ENCODE measurements around the gene ARL3. TPM values are rescaled to one million over a fixed set of nuclear protein-coding genes. Genes with fewer than 3 reads are reported as not detected.

The ARL3 gene
- total RNA-seq, 1 experiment from 2014 or later, result 16.5 TPM

DNA sequence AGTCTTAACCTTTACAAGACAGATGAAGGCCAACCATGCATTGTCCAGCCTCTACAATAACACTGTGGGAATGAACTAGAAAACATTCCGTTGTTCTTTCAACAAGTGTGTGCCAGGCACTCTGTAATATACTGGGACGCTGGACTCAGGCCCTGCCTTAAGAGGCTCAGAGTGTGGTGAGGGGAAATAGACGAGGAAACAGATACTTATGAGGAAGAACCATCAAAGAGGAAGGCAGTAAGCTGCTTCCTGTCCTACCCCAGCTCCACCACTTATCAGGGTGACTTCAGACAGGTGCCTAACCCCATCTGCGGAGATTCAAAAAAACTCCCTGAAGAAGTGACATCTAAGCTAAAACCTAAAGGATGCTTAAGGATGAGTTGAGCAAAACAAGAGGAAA, 78.8 kb downstream of the ARL3 start:
- no peak overlapping the region for H3K18ac ChIP-seq (ENCODE audit: insufficient read length, low read depth, low read length)
- peaks cover 0 to 2% of the 10 kb centered on the region in 2 experiments; a peak in 1 of 5 replicates for H3K9me3 Mint-ChIP-seq
- no peak overlapping the region for H3K14ac ChIP-seq (ENCODE audit: insufficient read depth, low read length)
- no peak overlapping the region for H3K4me2 ChIP-seq (ENCODE audit: insufficient read depth, insufficient read length, low read length)
- no peak overlapping the region for H3K23ac ChIP-seq (ENCODE audit: insufficient read length, low read depth, low read length)
- WGBS (ENCODE audit: extremely low coverage, insufficient read length, low lambda C conversion rate), result no CpG with 5 or more reads among the region's 4 CpGs
- no peak overlapping the region for H2BK12ac ChIP-seq (ENCODE audit: insufficient read length, low read depth, low read length)
- no peak overlapping the region for H3K4ac ChIP-seq (ENCODE audit: low read depth, low read length)
- no peaks in the 10 kb centered on the region for H3K27me3 ChIP-seq (ENCODE audit: insufficient read depth, low read length)
- no peak overlapping the region for H3K56ac ChIP-seq (ENCODE audit: insufficient read length, low read depth, low read length)
- no peak overlapping the region for H2BK120ac ChIP-seq (ENCODE audit: low read depth, low read length, poor library complexity, severe bottlenecking)
- no peak overlapping the region for H3K9ac ChIP-seq (ENCODE audit: extremely low read depth, insufficient read length, low read length)
- H3K27ac Mint-ChIP-seq, result no peak overlapping the region
- H2AFZ ChIP-seq (ENCODE audit: low read length), result no peak overlapping the region
- H3K36me3 Mint-ChIP-seq (ENCODE audit: insufficient read depth in 1 of 3, low read depth in 3 of 3), result peaks cover 0 to 4% (median 0%) of the 10 kb centered on the region in 3 experiments; a peak in 4 of 7 replicates
- DNase-seq, result no peak
- no peaks in the 10 kb centered on the region for H3K23me2 ChIP-seq (ENCODE audit: insufficient read length, low read depth, low read length, poor library complexity, severe bottlenecking)
- no peak overlapping the region for H2BK20ac ChIP-seq (ENCODE audit: low read depth, low read length, poor library complexity, severe bottlenecking)
- no peak overlapping the region for H2AK5ac ChIP-seq (ENCODE audit: insufficient read length, low read length)
- H4K8ac ChIP-seq (replicated peaks; ENCODE audit: insufficient read length, low read depth, low read length), result no peak overlapping the region
- no peak overlapping the region for H2BK15ac ChIP-seq (ENCODE audit: low read depth, low read length)
- no peak overlapping the region for H4K5ac ChIP-seq (ENCODE audit: insufficient read length, low read depth, low read length)
- H3K4me1 ChIP-seq (ENCODE audit: insufficient read depth, low read length), result peaks cover 7% of the 10 kb centered on the region
- TF ChIP-seq, protein P1, sequence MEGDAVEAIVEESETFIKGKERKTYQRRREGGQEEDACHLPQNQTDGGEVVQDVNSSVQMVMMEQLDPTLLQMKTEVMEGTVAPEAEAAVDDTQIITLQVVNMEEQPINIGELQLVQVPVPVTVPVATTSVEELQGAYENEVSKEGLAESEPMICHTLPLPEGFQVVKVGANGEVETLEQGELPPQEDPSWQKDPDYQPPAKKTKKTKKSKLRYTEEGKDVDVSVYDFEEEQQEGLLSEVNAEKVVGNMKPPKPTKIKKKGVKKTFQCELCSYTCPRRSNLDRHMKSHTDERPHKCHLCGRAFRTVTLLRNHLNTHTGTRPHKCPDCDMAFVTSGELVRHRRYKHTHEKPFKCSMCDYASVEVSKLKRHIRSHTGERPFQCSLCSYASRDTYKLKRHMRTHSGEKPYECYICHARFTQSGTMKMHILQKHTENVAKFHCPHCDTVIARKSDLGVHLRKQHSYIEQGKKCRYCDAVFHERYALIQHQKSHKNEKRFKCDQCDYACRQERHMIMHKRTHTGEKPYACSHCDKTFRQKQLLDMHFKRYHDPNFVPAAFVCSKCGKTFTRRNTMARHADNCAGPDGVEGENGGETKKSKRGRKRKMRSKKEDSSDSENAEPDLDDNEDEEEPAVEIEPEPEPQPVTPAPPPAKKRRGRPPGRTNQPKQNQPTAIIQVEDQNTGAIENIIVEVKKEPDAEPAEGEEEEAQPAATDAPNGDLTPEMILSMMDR (conservative IDR thresholded peaks at IDR 0.05), result no peak
- H4K91ac ChIP-seq (ENCODE audit: insufficient read length, low read depth, low read length), result no peak overlapping the region
- peaks cover 37 to 41% of the 10 kb centered on the region in 2 experiments for H3K4me1 Mint-ChIP-seq
- no peak overlapping the region for H2BK5ac ChIP-seq (ENCODE audit: insufficient read length, low read length)
- no peak overlapping the region for H3K27ac ChIP-seq (ENCODE audit: insufficient read length, low read depth, low read length)
- peaks cover 4% of the 10 kb centered on the region; the same call in 1 of the 2 replicates for H3K27me3 Mint-ChIP-seq (ENCODE audit: low read depth)
- H3T11ph ChIP-seq (ENCODE audit: low read length), result no peak overlapping the region
- no peaks in the 10 kb centered on the region for H3K9me3 ChIP-seq (ENCODE audit: control insufficient read depth, low read depth, low read length)
- H3K79me2 ChIP-seq (ENCODE audit: insufficient read depth, low read length), result no peaks in the 10 kb centered on the region
- no peak overlapping the region for H3K4me3 Mint-ChIP-seq
- no peaks in the 10 kb centered on the region for H3K79me1 ChIP-seq (ENCODE audit: insufficient read depth, low read depth, low read length, poor library complexity, severe bottlenecking)
- no peaks in the 10 kb centered on the region for H4K20me1 ChIP-seq (ENCODE audit: control insufficient read depth, insufficient read depth, insufficient read length)
